NCI-H2171 (cell line): ENCODE measurements around the gene GNAQ.
A peak's percentile ranks its signal among the peaks of the same experiment; 100 is the strongest.
"Not testable (repeated sequence)": the region's sequence is repeated elsewhere in the genome, so short reads cannot be mapped to it uniquely, and the experiment has no call there.

ENCODE experiments used
- DNase-seq: peaks from one replicate; lab custom pipeline; 2025; lab: John Stamatoyannopoulos, UW

The GNAQ gene

DNA sequence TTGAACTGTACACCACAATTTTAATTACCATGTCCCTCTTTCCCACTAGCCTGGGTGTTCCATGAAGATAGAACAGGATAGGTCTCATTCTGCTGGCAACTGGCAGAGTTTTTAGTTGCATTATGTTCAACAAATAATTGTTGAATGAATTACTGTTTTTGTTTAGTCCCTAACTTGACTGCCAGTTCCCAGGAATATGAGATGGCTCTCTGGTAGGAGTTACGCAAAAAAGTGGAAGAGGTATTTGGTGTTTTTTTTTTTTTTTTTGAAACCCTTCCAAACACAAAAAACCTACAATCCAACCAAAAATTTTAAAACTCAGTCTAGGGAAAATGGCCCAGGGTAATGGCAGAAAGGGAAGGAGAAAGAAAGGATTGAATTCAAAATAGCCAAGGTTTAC lies 153.6 kb downstream of the GNAQ start:
- DNase-seq = no peak

DNA sequence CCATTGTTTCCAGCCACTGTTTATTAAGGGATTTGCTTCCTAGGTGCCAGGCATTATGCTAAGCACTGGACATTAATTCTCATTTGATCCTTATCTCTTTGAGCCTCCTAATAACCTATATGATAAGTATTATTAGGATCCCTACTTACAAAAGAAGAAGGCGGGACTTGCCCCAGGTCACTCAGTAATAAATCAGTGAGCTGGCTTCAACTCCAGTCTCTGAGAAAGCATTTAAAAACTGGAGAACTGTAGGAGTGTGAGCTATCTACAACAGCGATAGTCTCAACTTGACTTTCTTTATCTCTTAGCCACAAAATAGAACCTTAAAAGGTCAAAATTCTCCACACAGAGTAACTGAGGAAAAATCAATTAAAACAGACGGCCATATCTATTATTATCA lies 155.0 kb downstream of the GNAQ start:
- no peak for DNase-seq

DNA sequence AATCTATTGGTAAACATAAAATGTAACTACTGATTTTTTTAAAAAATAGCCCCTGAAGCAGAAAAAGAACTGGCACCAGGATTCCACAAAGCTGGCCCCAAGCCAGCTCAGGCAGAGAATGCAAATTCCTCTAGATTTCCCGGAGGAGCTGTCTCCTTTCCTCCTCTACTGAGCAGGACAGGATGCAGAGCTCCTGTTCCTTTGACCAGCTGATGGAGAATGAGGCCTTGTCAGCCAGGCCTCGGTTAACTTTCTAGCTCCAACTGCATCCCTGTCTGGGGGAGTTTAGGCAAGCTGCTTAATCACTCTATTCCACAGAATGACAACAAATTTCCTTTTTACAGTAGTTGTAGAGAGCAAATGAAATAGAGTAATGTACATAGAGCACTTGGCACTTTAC lies 155.5 kb downstream of the GNAQ start:
- no peak for DNase-seq

DNA sequence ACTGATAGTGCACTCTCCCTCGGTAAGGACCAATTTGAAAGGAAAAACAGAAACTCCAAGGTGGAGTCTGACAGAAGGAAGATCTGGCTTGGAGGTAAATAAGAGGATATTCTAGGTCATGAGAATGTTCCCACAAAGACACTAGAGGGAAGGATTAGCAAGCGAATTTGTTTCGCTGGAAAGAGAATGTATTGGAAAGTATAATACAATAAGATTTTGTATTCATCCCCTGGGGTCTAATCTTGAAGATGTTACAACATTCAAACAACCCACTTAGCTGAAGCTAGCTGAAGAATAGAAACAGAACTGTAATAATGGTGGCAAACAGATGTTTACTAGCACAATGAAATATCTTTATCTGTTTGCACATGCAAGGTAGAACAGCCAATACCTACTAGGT lies 158.7 kb downstream of the GNAQ start:
- DNase-seq = no peak

DNA sequence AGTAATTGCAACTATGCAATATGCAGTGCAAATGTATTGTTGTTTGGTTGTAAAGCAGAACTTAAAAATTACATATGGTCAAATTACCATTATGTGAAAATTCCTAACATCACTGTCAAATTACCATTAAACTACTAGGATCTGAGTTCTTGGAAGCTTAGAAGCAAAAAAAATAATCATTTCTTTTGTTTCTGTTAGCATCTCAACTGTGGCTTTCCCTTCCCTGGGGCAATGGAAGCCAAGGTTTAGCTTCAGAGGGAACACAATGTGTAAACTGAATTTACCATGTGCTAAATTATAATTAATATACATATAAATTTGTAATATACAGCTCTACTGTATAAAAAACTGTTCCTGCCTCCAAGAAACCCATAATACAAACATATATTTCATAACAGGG lies 159.4 kb downstream of the GNAQ start:
- DNase-seq = no peak

DNA sequence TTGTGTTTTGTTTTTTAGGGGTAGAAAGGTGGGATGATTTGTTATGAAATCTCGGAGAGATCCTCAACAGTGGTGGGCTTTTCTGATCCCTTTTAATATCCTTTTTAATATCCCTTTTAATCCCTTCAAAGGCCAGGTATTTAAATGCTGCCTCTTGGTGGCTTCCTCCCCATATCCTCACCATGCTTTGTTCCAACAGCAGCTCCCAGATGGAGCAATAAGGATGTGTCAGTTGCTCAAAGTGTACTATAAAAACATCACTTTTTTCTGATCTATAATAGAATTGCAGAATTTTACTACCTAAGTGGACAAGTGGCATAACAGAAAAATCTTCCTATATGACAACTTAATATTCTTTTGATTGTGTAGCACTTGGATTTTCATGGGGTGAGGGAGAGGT lies 160.1 kb downstream of the GNAQ start:
- no peak for DNase-seq

DNA sequence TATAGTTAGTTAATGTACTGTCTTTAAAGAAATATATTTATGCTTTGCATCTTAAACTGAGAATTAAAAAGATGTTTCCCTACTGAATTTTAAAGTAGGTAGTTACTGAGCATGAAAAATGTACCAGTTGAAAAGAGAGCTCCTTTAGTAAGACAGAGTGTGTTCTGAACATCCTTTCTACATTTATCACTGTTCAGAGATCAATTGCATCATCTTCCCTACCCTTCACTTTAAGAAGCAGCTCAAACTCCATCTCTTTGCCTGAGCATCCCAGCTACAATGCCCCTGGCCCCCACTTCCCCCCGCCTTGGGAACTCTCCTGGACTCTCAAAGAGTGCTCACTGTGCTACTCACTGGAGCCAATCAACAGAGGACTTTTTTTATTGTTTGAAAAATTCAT lies 164.7 kb downstream of the GNAQ start:
- DNase-seq = no peak

DNA sequence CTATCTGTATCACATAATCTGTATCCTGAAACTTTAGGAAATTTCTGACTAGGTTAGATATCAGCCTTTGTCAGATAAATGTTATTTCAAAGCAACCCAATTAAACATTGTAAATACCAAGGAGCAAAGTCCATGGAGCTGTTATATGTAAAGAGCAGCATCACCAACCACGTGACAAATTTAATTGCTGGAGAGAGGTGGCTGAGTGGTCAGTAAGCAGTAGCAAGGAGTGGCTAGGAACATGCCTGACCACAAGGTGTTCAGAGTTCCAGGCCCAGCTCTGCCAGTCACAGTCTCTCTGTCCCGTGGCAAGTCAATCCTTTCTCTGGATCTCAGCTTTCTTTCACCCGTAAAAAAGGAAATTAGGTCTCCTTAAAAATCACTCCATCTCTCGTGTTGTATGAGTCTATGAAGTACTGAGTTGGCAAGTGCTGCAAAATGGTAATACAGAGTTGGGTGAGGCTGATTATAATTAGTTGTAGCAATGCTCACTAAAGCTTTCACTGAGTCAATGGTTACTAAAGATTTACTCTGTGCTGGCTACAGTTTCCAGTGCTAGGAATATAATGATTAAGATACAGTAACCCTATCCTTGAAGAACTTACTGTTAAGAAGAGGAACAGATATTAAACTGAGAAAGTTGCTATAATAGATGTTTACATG lies 166.1 kb downstream of the GNAQ start:
- DNase-seq = no peak

DNA sequence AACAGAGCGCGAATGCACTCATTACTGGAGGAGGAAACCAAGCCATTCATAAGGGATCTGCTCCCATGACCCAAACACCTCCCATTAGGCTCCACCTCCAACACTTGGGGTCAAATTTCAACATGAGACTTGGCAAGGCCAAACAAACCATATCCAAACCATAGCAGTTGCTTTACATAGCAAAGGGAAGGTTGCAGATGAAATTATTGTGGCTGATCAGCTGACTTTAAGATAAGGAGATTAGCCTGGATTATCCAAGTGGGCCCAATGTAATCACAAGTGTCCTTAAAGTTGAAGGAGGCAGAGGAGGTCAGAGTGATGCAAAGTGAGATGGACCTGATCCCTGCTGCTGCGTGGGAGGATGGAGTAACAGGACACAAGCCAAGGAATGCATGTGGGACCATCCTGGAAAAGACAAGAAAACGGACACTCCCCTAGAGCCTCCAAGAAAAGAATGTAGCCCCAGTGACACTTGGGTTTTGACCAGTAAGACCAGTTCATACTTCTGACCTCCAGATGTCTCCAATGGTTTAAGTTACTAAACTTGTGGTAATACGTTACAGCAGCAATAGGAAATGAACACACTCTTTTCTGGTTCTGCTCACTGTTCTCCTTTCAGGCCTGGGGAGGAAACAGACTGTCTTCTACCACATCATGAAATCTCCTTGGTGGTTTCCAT lies 167.3 kb downstream of the GNAQ start:
- peak; percentile 16 for DNase-seq

DNA sequence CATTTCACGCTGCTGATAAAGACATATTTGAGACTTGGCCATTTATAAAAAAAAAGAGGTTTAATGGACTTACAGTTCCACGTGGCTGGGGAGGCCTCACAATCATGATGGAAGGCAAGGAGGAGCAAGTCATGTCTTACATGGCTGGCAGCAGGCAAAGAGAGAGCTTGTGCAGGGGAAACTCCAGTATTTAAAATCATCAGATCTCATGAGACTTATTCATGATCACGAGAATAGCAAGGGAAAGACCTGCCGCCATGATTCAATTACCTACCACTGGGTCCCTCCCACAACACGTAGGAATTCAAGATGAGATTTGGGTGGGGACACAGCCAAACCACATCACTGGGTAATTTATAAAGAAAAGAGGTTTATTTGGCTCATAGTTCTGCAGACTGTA lies 168.0 kb downstream of the GNAQ start:
- not testable (repeated sequence) for DNase-seq

DNA sequence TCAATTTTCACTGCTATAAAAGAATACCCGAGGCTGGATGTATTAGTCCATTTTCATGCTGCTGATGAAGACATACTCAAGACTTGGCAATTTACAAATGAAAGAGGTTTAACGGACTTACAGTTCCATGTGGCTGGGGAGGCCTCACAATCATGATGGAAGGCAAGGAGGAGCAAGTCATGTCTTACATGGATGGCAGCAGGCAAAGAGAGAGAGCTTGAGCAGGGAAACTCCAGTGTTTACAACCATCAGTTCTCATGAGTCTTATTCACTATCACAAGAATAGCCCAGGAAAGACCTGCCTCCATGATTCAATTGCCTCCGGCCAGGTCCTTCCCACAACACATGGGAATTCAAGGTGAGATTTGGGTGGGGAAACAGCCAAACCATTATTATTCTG lies 170.7 kb downstream of the GNAQ start:
- not testable (repeated sequence) for DNase-seq

DNA sequence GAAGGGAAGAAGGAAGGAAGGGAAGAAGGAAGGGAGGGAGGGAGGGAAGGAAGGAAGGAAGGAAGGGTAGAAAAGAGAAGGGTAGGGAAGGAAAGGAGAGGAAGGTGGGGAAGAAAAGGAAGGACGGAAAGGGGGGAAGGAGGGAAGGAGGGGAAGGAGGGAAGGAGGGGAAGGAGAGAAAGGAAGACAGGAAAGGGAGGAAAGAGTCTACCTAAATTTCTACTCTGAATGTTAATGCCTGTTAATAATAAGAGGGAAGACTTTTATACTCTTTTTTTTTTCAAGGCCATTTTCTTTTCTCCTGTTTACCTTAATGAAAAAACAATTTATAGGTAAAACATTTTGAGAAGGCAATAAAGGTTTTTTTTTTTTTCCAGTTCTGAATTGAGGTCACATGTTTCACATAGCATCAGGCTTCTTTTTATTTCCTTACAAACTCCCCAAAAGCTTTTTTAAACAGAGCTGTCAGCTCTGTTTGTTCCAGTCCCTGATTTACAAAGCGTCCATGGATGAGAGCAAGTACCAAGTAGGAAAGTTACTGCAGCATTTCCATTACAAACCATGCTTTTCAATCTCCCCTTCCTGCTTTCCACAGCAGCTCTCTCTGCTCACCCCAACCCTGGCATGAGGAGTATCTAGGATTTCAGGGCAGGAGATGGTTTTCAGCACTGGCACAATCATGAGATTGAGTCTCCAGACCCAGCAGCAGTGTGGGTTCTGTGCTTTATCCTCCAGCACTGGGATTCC lies 173.9 kb downstream of the GNAQ start:
- no peak for DNase-seq

DNA sequence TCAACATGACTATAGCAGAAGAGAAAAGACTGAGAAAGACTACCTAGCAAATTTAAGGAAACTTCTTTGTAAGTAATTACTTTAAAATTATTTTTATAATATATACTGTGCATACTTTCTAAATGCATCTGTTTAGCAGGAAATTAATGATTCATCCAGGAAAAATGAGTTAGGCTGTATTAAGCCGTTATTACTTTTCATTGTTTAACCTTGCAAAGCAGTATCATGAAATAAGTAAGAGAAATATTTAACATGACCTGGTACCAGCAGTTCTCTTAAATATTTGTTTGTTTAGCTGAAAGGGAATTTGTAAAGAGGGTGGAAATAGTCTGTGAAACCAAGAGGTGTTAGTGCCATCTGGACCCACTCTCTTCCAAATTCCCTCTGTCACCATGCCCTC lies 175.0 kb downstream of the GNAQ start:
- DNase-seq = no peak

DNA sequence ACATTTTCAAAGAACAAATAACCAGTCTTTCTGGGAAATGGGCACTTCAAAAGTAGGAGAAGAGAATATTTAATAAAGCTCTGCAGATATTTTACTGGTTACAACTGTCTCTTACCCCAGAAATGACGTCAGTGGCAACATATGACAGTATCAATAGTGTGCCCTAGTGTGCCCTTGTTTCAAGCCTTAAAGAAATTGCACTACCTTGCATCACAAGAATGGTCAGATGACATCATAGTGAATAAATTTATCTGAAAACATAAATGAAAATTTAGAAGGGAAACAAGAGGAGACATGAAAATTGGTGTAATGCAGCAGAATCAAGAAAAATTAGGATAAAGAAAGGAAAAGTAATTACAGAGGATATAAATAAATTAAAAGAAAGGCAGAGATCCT lies 176.7 kb downstream of the GNAQ start:
- no peak for DNase-seq

DNA sequence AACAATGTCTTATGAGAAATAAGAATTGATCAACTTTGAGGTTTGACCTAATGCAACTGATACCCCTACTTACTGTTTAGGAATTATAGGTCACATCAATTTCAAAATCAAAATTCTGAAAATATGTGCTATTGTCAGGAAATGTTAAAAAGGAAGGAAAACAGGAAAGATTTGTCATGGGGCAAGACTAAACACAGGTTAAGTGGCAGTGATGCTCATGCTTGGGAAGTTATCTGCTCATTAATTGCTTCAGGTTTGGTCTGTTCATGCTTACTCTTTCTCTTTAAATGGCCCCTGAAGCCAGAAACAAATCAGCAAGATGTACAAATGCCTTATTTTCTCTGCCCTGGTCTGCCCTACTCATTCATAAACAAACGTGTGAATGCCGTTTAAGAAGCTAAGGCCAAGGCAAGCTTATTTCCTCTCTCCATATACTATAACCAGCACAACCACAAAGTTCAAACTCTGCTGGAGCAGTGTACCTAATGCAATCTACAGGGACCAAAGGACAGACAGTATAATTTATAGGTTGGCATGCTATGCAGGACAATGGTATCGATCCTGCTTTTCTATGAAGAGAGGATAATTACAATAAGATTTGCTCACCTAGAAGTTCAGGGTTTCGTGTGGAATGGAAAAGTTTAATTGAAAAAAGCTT lies 177.2 kb downstream of the GNAQ start:
- no peak for DNase-seq

DNA sequence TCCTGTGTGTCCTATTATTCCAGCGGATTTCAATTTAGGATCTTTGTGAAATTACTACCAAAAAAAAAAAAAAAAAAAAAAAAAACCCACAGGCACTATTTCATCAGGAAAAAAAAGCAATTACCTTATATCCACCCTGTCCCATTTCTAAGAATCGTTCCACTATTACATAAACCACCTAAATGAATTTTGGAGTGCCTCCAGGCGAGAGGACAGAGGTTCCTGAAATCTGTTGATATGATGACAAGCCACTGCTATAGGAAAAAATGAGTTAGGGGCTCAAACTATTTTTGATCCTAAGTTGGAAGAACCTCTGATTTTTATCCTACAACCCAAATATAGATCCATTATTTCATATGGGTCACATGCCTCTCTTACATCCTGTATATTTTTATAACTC lies 177.9 kb downstream of the GNAQ start:
- no peak for DNase-seq

DNA sequence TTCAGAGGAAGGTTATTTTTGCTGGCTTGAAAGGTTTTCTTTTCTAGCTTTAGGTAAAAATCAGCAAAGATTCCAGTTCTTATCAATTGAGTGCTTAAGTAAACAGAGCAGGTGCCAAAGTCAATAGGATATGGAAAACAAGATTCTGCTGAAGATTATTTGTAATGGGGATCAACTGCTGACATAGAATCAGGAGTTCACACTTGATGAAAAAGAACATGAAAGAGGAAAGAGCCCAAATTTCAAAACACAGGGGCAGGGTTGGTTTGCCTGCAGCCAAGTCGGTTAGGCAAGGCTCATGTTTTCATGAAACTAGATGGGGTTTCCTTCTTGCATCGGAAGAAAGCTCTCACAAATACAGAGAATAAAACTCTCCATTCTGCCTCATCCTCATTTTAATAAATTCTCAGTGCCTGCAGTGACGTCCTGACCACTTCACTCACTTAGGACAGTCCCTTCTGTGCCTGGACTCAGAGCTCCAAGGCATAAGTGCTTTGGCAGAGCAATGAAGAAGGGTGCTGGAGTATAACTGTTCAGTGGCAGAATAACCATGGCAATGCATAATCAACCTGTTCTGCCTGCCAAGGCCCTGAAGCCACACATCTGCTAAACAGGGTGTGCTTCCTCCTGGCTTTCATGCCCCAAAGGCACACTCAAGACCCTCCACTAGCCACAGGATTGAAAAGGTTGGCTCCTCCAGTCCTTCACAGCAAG lies 179.6 kb downstream of the GNAQ start:
- no peak for DNase-seq

DNA sequence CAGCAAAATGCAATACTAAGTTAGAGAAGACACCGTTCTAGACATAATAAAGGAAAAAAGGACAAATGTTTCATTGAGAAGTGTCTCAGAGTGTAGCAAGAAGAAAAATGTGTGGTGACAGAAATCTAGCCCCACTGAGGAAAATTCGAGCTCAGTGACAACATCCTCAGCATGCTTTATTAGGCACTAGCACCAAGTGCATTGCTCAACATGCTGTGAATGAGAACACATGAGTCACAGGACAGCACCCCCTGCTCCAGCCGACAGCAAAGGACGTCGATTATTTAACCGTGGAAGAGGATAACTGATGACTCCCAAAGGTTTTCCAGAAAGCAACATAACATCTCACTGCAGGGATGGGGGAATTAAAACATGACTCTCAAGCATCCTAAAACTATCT lies 182.7 kb downstream of the GNAQ start:
- no peak for DNase-seq

DNA sequence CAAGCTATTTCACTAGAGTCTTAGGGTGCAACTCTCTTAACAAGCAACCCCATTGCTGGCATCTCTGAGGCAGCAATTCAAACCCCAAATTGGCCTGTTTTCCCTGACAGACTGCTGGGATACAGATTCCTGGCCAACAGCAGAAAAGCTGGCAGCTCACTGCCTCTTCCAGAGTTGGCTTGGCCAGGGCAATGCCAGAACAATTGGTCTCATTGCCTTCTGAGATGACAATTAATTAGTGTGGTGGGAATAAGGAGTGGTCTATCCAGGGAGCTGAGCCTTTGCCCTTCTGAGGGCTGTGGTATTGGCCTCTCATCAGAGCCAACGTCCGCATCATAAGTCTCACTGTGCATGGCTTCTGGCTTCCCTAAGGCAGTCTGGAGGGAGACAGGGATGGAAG lies 183.2 kb downstream of the GNAQ start:
- DNase-seq = no peak

DNA sequence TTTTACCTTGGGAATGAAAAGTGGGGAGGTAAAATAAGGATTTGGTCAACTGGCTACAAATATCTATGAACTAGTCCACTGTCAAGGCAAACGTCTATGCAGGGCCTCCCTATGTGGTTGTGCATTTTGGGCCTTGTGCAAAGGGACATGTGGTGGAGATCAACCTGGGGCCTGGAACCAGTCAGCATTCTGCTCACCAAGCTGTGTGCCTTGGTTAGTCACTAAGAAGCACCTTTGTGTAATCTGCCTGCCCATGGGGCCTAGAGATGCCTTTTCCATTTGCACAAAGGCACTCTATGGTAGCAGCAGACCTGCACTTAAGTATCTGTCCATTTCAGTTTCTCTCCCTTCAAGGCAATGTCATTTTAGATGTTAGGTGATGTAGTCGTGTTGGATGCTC lies 184.0 kb downstream of the GNAQ start:
- DNase-seq = no peak

DNA sequence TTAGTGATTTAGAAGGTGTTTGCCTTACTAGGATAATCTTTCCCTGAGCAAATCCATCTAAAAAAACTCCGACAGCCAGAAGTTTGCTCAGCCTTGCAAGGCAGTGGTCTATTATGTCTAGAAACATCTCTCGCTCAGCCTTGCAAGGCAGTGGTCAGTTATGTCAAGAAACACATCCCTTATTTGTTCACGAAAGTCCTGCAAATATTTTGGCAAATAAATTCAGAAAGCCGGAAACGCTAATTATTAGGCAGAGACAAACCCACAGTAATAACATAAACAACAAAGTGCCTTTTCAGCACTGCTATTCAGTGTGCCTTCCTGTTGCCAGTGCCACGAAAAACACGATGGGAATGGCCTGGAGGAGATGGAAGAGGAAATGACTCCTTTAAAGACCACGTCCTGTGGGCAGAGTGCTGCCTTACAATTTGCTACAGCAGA lies 184.5 kb downstream of the GNAQ start:
- DNase-seq = no peak

DNA sequence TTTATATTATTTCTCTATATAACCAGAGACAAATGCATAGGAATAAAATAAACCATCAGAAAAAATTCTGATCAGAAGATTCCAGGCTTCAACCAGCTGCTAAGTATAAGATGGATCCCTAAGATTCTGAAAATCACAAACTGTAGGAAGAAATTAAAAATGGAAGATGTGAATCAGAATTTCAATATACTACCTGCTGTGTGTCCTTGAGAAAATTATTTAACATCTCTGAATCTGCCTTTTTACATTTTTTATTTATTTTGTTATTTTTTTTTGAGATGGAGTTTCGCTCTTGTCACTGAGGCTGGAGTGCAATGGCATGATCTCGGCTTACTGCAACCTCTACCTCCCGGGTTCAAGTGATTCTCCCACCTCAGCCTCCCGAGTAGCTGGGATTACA lies 187.2 kb downstream of the GNAQ start:
- no peak for DNase-seq
